GM21619 (cell line): ENCODE data around the gene KRT17.

Experiments
- ATAC-seq: cut with Tn5 transposase; IDR thresholded peaks from one replicate; pipeline ENCODE4 v1.9.1; 2021; ENCODE audit not compliant: unreplicated experiment

KRT17 gene

DNA sequence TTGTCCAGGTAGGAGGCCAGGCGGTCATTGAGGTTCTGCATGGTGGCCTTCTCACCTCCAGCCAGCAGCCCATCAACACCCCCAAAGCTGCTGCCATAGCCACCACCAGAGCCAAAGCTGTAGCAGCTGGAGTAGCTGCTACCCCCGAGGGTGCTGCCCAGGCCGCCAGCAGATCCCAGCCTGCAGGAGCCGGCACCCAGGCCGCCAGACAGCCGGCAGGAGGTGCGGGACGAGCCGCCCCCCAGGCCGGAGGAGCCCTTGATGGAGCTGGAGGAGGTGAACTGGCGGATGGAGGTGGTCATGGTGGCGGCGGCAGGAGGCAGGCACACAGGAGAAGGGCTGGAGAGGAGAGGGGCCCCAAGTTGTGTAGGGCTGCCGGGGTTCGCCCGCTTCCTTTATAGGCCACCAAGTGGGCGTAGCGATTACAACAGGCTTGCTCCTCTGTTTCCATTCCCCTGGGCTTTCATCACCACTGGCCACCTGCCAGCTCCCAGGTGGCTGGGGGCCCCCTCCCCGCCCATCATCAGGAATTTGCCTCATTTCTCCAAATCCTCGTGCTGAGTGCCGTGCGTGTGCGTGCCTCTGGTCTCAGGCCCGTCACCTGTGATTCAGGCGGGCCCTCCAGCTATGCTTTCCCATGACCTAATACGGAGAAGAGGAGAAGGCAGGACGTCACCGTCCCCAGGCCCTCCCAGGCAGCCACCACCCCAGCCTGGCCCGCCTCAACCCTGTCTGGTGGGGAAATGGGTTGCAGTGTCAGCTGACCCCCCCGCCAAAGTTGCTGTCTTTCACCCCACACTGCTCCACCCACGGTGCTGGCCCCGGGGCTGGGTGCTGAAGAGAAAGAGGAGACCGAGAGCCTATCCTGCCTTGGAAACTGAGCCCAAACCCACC is at the start of gene KRT17:
KRT17 (minus strand) TSS at position 368 of the 894 bp plus-strand sequence; CDS start at position 302, 66 bp downstream.
- no peak for ATAC-seq

DNA sequence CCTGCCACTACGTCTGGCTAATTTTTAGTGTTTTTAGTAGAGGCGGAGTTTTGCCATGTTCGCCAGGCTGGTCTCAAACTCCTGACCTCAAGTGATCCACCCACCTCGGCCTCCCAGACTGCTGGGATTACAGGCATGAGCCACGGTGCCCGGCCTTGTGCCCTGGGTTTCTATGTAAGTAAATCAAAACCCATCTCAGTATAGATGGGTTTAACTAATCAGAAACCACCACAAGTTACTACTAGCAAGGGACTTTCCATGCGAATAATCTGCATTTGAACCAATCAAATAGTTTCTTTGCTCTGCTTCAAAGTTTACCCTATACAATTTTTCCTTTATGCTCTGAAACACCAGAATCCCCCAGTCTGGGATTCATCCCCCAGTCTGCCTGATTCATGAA is 47.8 kb upstream of the KRT17 start:
- ATAC-seq = no peak

DNA sequence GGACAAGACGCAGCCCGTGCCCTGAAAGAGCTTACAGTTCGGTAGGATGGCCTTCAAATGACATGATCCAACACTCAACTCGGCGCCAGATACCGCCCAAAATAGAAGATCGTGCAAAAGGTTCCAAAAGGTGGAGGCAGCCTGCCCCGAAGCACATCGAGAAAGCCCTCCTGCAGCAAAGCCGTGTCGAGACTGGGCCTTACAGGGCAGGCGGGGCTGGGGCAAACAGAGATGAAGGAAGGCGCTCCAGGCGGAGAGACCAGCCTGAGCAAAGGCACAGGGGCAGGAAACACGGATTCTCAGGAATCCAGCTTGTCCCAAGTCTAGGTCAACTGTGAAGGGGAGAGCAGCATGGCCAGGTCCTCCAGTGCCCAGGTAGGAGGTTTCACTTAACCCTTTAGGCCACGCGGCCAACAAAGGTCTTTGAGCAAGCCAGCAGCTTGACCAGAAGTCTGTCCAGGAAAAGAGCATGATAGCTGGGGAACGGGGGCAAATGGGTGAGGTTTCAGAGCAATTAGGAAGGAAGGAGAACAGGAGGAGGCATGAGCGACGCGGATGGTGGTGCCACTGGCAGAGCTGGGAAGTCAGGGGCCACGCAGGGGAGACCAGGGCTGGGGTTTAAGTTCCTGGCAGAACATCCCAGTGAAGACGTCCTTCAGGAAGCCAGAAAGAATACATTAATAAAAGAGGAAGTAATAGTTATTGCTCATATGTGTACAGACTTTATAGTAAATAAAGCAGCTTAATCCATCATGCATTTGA is 43.1 kb upstream of the KRT17 start:
- ATAC-seq = no peak

DNA sequence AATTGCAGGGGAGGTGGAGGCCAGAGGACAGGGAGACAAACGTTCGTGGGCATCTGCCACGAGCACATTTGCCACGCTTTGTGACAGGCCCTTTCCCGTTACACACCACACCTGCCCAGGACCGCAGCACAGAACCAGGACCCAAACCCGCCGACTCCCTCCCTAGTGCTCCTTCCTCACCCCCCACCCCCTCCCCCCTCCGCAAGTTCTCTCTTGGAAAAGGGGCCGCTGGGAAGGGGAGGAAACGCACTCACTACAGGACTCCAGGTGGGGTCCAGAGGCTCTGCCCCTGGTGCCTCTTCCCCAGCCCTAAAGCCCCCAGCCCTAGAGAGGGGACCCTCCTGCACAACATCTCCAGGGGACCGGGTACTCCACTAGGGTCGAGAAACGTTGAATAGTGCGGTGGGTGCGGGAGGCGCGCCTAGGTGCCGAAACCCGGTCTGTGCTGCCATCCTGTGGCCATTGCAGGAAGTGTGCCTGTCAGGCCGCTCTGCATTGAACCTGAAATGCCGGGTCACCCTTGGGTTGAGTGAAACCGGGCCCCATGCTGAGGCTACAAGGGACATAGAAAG is 42.4 kb upstream of the KRT17 start:
- ATAC-seq = peak; percentile 45

DNA sequence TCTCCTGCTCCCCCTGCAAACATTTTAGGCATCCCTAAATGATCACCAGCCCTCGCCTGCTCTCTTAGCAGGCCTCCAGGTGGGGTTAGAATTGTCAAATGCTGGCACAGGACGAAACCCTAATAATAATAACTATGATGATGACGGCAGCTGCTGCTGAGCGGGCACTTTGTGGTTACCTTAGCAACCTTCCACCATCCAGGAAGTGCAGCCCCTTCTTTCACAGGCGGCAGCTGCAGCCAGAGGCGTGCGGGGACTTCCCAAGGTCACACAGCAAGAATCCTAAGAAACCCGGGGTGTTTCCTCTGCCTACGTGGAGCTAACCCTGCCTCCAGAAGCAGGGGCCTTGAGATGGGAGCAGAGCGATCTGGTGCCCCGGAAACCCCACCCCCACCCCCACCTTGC is 41.9 kb upstream of the KRT17 start:
- ATAC-seq = peak; percentile 33

DNA sequence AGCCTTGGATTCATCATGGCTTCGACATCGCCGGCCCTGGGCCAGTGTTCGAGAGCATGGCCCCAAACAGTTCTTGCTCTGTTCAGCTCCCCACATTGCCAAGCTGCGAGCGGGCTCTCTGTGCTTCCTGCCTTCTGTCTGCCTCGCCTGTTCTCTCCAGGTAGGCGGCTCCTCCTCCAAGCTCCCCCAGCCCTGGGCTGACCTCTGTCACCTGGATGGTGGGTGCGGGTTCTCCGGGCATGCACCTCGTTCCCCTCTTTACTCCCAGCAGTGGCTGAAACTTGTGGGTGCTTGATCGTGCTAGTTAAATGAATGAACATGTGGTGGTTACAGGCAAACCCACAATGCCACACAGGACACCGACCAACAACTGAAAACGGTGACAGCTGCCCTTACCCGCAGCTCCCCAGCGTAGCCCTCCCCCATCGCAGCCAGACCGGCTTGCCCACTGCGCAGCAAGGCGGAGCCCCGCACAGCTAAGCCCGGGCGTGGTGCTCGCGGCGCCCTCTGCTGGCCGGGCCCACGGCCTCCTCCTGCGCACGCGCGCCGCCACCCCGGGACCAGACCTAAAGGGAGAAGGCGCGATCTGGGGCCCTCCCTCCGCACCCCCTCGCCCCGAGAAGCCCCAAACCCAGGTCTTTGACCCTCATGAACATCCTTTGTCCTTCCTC is 41.3 kb upstream of the KRT17 start:
- ATAC-seq = peak; percentile 51

DNA sequence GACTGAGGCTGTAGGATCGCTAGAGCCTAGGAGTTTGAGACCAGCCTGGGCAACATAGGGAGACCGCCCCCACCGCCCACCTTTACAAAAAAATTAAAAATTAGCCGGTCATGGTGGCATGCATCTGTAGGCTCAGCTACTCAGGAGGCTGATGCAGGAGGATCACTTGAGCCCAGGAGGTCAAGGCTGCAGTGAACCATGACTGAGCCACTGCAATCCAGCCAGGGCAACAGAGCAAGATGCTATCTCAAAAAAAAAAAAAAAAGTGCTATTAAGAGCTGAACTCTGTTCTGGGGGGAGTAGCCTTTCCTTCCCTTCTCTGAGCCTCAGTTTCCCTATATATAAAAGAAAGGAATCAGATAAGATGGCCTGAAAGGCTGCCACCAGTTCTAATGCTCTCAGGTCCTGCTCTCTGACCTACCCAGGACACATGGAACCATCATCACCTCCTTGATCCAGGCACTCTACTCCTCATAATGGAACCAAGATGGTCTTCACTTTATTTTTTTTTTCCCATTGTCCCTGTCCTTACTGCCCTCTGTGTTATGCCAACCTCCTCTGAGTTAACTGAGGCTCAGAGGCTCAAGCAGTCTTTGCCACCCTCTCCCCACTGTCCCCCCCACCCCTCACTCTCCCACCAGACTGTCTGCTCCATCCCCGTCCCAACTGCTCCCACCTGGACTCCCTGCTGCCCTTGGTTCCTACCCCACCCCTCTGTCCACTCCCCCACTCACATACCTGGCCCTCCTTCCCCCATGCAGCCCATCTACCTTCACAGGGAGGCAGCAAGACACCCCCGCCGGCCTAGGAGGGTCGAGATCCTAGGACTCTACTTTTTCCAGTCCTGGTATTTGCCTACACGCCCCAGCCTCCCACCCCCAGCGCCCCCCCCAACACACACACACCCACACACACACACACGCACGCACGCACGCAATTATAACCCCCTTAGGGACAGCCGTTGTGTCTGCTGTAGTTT is 40.5 kb upstream of the KRT17 start:
- no peak for ATAC-seq

DNA sequence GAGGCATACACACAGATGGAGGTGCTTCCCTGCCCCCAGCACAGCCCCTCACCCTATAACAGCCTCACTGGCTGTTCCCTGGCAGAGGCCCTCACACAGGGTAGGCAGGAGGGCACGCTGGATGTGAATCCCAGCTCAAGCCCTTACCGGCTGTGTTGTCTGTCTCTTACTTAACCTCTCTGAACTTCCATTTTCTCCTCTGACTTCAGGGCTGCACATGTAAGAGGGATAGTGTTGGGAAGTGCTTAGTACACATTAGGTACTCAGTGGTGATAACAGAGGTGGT is 39.7 kb upstream of the KRT17 start:
- ATAC-seq = no peak

DNA sequence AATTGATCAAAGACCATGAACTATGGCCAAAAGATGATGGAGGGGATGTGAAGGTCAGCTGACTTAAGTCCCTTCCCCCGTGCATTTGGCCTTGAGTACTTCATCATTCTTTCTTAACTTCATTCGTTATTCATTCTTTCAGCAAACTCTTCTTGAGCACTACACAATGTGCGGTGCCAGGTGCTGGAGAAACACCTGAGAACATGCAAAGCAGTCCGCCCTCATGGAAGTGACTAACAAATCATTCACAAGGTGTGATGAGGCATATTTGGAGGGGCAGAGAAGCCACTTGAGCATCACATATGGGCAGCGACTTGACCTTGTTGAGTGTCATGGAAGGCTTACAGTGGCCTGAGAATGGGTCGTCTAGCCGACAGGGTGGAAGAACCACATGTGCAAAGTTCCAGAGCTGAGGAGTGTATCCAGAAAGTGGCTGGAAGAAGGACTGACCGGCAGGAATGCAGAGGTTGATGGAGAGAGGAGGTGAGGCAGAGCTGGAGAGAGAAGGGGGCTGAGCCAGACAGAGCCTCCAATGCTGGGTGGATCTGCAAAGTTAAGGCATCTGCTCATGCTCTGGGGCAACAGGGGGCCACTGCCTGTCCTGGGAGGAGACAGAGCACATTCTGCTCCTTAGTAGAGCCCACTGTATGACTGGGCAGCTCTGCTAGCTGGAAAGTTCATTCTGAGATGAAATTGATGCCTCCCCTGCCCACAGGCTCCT is 39.2 kb upstream of the KRT17 start:
- ATAC-seq = no peak

DNA sequence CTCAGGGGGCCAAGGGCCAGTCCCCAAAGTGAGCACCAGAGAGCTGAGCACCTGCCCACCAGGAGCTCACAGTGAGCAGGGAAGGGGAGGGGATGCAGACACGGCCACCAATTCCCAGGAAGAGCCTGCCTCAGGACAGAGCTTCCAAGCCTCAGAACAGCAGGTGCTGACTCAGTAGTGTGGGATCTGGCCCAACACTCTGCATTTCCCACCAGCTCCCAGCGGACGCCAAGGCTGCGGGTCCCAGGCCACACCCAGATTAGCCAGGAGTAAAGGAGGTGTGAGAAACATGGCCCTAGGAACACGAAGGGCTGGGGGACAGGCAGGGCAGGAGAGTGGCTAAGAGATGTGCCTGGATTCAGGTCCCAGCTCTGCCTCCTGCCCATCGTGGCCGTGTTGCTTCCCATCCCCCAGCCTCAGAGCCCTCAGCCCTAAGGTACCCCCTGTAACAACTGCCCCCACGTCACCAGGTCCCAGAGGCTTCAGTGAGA is 35.9 kb upstream of the KRT17 start:
- ATAC-seq = no peak

DNA sequence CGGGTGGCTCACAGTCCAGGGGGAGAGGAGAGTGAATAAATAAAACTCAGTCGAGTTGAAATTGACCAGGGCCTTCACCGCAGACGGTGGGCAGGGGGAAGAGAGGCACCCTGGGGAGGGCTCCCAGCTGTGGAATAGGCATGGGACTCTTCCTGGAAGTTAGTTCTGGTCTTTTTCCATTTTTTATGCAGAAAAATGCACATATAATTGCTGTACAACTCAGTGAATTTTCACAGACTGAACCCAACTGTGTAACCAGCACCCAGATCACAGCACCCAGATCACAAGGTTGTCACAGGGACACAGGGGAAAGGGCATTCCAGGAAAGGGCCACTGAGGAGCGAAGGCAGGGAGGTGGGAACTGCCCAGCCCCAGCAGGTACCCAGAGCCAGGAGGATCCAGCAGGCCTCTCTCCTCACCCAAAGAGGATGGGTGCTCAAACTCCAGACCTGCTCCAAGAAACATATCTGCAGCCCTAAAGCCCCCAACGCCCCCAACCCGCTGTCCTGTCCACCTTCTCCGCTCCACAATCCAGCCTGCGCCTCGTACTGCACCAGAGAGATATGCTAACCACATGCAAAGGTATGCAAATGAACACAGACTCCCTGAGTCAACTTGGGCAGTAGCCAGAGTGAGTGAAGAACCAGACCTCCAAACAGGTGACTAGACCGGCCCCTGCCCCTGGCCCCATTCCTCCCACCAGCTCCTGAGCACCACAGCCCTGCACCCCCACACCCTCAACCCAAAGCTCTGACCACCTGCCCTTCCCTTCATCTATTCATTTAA is 35.2 kb upstream of the KRT17 start:
- no peak for ATAC-seq

DNA sequence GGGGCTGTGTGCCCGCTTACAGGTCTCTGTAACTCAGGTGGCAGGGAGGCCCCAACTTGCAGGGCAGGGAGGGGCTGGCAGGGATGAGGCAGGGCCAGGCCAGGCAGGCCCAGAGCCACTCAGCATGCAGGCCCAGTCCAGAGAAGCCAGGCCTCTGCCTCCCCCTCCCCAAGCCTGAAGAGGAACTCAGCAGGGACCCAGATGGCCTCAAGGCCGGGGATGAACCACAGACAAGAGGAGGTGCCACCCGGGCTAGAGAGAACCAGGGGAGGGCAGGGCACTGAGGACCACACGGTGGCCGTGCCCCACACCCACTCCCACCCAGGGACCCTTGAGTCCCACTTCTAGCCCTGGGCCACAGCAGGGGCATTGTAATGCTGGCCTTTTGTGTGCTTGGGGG is 34.5 kb upstream of the KRT17 start:
- ATAC-seq = no peak

DNA sequence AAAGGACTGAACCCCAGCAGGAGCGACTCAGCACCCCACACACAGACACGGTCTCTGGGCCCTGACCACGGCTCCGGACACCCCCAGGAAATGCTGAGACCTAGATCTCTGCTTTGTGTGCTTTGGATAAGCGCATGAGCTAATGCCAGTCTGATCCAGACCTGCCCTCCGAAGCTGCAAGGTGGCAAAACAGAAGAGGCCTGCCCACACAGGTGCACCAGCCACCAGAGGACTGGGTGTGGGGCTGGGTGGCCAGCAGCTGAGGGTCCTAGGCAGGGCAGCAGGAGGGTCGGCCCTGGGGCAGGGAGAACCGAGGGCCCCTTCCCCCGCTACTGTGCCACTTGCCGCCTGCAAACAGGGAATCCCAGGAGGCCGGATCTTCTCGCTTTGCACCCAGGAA is 33.6 kb upstream of the KRT17 start:
- no peak for ATAC-seq

DNA sequence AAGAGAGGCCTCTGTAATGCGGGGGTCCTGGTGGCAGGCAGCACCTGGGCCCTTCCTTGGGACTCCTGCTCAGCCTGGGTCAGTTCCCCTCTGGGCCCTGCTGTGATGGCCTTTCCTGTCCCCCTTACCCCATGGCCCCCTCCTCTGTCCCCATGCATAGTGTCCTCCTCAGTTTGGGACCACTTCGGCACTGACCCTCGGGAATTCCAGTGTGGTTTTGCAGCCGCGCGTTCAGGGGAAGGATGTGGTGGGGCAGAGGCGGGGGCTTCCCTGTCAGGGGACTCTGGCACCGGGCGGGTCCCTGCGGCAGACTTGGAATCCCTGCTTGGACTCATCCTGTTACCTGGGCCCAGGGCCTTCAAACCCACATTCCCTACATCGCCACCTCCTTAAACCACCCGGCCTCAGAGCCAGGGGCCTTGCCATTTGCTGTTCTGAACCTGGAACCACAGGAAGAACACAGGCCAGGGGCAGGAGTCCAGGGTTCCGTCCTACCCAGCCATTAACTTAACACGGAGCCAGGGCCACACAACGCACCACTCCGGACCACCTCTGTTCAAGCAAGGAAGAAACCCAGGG is 32.9 kb upstream of the KRT17 start:
- no peak for ATAC-seq

DNA sequence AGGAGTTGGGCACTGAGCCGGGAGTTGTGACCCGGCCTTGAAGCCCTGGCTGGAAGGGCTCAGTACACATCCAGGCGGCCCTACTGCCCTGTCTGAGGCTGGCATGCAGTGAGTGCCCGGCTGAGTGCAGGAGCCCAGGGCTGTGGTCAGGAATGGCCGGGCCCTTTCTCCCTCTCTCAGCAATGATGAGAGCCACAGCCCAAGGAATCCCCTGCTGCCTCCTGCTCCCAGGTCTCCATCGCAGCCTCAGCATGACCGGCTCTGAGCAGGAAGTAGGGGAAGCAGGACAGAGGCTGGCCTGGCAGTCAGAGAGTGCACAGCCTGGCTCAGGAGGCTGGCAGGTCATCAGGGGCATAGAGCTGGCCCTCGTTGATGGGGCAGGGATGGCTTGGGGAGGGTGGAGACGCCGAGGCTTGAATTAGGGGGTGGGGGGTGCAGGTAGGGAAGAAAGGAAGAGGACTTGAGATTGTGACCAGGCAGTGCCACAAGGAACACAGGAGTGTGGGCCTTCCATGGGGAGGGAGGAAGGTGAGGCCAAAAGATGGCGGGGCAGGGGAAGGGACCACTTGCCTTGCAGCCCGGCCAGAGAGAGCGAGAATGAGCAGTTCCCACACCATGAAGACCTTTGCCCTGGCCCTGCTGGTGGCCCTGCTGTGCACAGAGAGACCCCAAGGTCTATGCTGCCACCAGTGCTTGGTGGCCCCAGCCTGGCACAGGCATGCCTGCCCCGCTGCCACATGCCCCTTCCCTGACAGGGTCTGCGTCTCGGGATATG is 32.1 kb upstream of the KRT17 start:
- ATAC-seq = no peak

DNA sequence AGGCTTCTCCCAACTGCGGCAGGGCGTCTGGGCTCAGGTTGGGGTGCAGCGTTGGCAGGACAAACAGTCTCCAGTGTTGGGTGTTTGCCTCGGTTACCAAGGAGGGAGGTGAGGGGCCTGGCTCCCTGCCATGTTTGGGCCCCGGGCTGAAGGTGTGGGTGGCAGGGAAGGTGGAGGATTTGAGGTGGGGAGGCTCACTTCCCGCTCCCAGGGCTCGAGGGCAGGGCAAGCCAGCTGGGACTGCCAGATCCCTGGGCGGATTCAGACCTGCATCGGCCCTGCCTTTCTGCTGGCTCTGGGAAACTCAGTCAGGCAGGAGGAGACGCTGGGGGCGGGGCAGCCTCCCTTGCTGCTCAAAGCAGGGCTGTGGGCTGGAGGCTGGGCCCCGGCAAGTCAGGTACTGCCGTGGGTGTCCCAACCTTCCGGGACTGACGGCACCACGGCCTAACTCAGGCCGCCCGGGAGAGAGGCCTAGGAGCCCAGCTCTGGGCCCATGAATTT is 31.3 kb upstream of the KRT17 start:
- no peak for ATAC-seq
